ENCODE results near the gene TET2. TPM values are rescaled to one million over a fixed set of nuclear protein-coding genes. Genes with fewer than 3 reads are reported as not detected.

Gene TET2
- polyA plus RNA-seq, 3 donors, result 22.6 to 47.1 (median 42.5) TPM

- Mint-ChIP-seq H3K27ac (peak overlapping the region in 1 of 7 donors; percentile 34), H3K9me3 (peaks cover 0 to 1% (median 0%) of the 10 kb centered on the region in 7 donors), H3K27me3 (ENCODE audit: low read depth in 3 of 3) (peaks cover 0 to 3% (median 2%) of the 10 kb centered on the region in 3 donors), H3K4me1 (no peaks in the 10 kb centered on the region), H3K36me3 (peaks cover 79% of the 10 kb centered on the region in 2 donors), H3K4me3 (no peak overlapping the region)
- H2AFZ ChIP-seq (ENCODE audit: insufficient read depth, low read depth, low read length, poor library complexity, severe bottlenecking), result no peak overlapping the region
- no peaks in the 10 kb centered on the region for H3K79me2 ChIP-seq (ENCODE audit: insufficient read depth, low read length)
- intact Hi-C loops (cut with micrococcal nuclease), result no loop called here
- no peak for TF ChIP-seq CTCF (IDR thresholded peaks at IDR 0.05)
- H3K27ac ChIP-seq (ENCODE audit: low read depth in 1 of 2, low read length in 2 of 2), result no peak overlapping the region
- H4K20me1 ChIP-seq (ENCODE audit: insufficient read depth, low read length), result peaks cover 77% of the 10 kb centered on the region
- no peaks in the 10 kb centered on the region for H3K4me1 ChIP-seq (ENCODE audit: control insufficient read depth in 1 of 2, insufficient read depth in 2 of 2, low read length in 2 of 2)
- no peak overlapping the region for H3K4me2 ChIP-seq (replicated peaks; ENCODE audit: extremely low read depth, low read length, poor library complexity, severe bottlenecking)
- no peak overlapping the region for H3K9ac ChIP-seq (ENCODE audit: insufficient read depth, low read length, poor library complexity, severe bottlenecking)
- no peak for DNase-seq
- H3K4me3 ChIP-seq (replicated peaks in 1 of 3; ENCODE audit: low read depth in 2 of 3, low read length in 3 of 3), result no peak overlapping the region
- no CpG with 5 or more reads among the region's 1 CpG for WGBS (ENCODE audit: insufficient coverage)
- H3K9me3 ChIP-seq (replicated peaks in 1 of 2; ENCODE audit: control insufficient read depth in 1 of 2, insufficient read depth in 1 of 2, low read length in 2 of 2), result no peaks in the 10 kb centered on the region
- H3K27me3 ChIP-seq (ENCODE audit: control insufficient read depth in 2 of 2, insufficient read depth in 2 of 2, low read length in 2 of 2), result no peaks in the 10 kb centered on the region
- H3K36me3 ChIP-seq (replicated peaks in 1 of 2; ENCODE audit: control insufficient read depth in 1 of 2, insufficient read depth in 2 of 2, low read length in 2 of 2), result peaks cover 88 to 96% of the 10 kb centered on the region in 2 donors
Observed at GRCh38 chr4:105274504-105274903, 127.8 kb downstream of the TET2 start.

GRCh38 chr4:105276361-105277104, 129.9 kb downstream of the TET2 start:
- Histone ChIP-seq H4K20me1 (ENCODE audit: insufficient read depth, low read length) (peaks cover 70% of the 10 kb centered on the region), H3K4me1 (ENCODE audit: control insufficient read depth in 1 of 2, insufficient read depth in 2 of 2, low read length in 2 of 2) (no peaks in the 10 kb centered on the region), H3K36me3 (replicated peaks in 1 of 2; ENCODE audit: control insufficient read depth in 1 of 2, insufficient read depth in 2 of 2, low read length in 2 of 2) (peaks cover 69 to 76% of the 10 kb centered on the region in 2 donors), H3K79me2 (ENCODE audit: insufficient read depth, low read length) (no peaks in the 10 kb centered on the region), H3K27ac (ENCODE audit: low read depth in 1 of 2, low read length in 2 of 2) (no peak overlapping the region), H3K9me3 (replicated peaks in 1 of 2; ENCODE audit: control insufficient read depth in 1 of 2, insufficient read depth in 1 of 2, low read length in 2 of 2) (no peaks in the 10 kb centered on the region), H3K9ac (ENCODE audit: insufficient read depth, low read length, poor library complexity, severe bottlenecking) (no peak overlapping the region), H3K4me2 (replicated peaks; ENCODE audit: extremely low read depth, low read length, poor library complexity, severe bottlenecking) (no peak overlapping the region), H3K4me3 (replicated peaks in 1 of 3; ENCODE audit: low read depth in 2 of 3, low read length in 3 of 3) (no peak overlapping the region), H2AFZ (ENCODE audit: insufficient read depth, low read depth, low read length, poor library complexity, severe bottlenecking) (no peak overlapping the region), H3K27me3 (ENCODE audit: control insufficient read depth in 2 of 2, insufficient read depth in 2 of 2, low read length in 2 of 2) (no peaks in the 10 kb centered on the region)
- peak overlapping the region in 1 of 7 donors; percentile 10 for H3K27ac Mint-ChIP-seq
- no peak for TF ChIP-seq CTCF (IDR thresholded peaks at IDR 0.05)
- H3K4me3 Mint-ChIP-seq, result no peak overlapping the region
- H3K36me3 Mint-ChIP-seq, result peaks cover 58 to 59% of the 10 kb centered on the region in 2 donors
- DNase-seq, result no peak
- intact Hi-C loops (cut with micrococcal nuclease), result no loop called here
- H3K27me3 Mint-ChIP-seq (ENCODE audit: low read depth in 3 of 3), result peaks cover 0 to 3% (median 2%) of the 10 kb centered on the region in 3 donors
- H3K4me1 Mint-ChIP-seq, result no peaks in the 10 kb centered on the region
- H3K9me3 Mint-ChIP-seq, result peaks cover 0 to 1% (median 0%) of the 10 kb centered on the region in 7 donors
- 100% methylated on average over 5 of the region's 9 CpGs for WGBS (ENCODE audit: insufficient coverage)

All from CD14-positive monocyte (primary cell).